Panc1 (cell line): ENCODE data around the gene ENTREP3. TPM values are rescaled to one million over a fixed set of nuclear protein-coding genes. Genes with fewer than 3 reads are reported as not detected.

Experiments
- ATAC-seq: fragments of 200-7000 bp; cut with Tn5 transposase; 2 replicates; pipeline ENCODE4 v1.9.1; 2020; ENCODE audit warnings: mild to moderate bottlenecking, moderate library complexity
- BruUV-seq: library from RNA; stranded (reverse); fragments of 400-500 nt; replicated peaks from 2 replicates; lab custom pipeline; 2021; lab: Mats Ljungman, UMichigan
- CTCF ChIA-PET: fragments of 300-600 bp; sonication (Branson Sonifier 250); formaldehyde crosslinking; loops from one replicate; lab custom pipeline; 2022; ENCODE audit warnings: antibody characterized with exemption; lab: Charles Lee
- POLR2A ChIA-PET: fragments of 300-600 bp; sonication (Branson Sonifier 250); formaldehyde crosslinking; loops from one replicate; lab custom pipeline; 2022; ENCODE audit warnings: antibody characterized with exemption; lab: Charles Lee
- DNase-seq: peaks from one replicate; pipeline ENCODE4 v3.0.0-alpha.2; 2010; ENCODE audit warnings: low read depth, low spot score
- H3K27ac ChIP-seq: 2 replicates; pipeline ENCODE4 v1.5.1; 2011; ENCODE audit warnings: mild to moderate bottlenecking, low read length, inconsistent platforms
- H3K27me3 ChIP-seq: fragments of 200-500 bp; sonication (Bioruptor generic); 2 replicates; pipeline ENCODE4 v1.6.0; 2014; ENCODE audit warnings: low read length, inconsistent platforms; ENCODE audit not compliant: control insufficient read depth, insufficient read depth
- H3K36me3 ChIP-seq: fragments of 200-500 bp; sonication (Bioruptor generic); 2 replicates; pipeline ENCODE4 v1.5.1; 2014; ENCODE audit warnings: inconsistent platforms, mild to moderate bottlenecking, low read length, moderate library complexity; ENCODE audit not compliant: control insufficient read depth, insufficient read depth
- H3K4me1 ChIP-seq: 2 replicates; pipeline ENCODE4 v1.5.1; 2011; ENCODE audit warnings: inconsistent platforms, mild to moderate bottlenecking, low read length, moderate library complexity; ENCODE audit not compliant: control insufficient read depth, insufficient read depth
- H3K4me3 ChIP-seq, 2 experiments: 2 replicates each; pipeline ENCODE4 v1.5.1; 2011 to 2012; ENCODE audit warnings: low read depth in 2 of 2, low read length in 2 of 2, mild to moderate bottlenecking in 2 of 2, inconsistent platforms in 1 of 2, moderate library complexity in 1 of 2
- H3K9me3 ChIP-seq: fragments of 200-500 bp; sonication (Bioruptor generic); 2 replicates; pipeline ENCODE4 v1.5.1; 2014; ENCODE audit warnings: low read depth, mild to moderate bottlenecking, inconsistent platforms, low read length, moderate library complexity; ENCODE audit not compliant: control insufficient read depth, insufficient read depth
- POLR2AphosphoS5 ChIP-seq: IDR thresholded peaks from 2 replicates; pipeline ENCODE4 v1.6.1; 2012; ENCODE audit warnings: mild to moderate bottlenecking, low read depth, low read length, moderate library complexity
- SIN3A ChIP-seq: IDR thresholded peaks from 2 replicates; pipeline ENCODE4 v1.6.1; 2012; ENCODE audit warnings: low read depth, mild to moderate bottlenecking, low read length, moderate library complexity, borderline replicate concordance; ENCODE audit not compliant: insufficient read depth
- TCF7L2 ChIP-seq: IDR thresholded peaks from 2 replicates; pipeline ENCODE4 v1.6.1; 2011; ENCODE audit warnings: mild to moderate bottlenecking, low read depth, low read length, inconsistent platforms
- in situ Hi-C: cut with HindIII; loops from 2 replicates; pipeline ENCODE4 v1.10.0; 2016; ENCODE audit warnings: low sequenced_read_pairs, low pct_unique_long_range_greater_than_20kb
- intact Hi-C: fragments of 100-400 bp; cut with micrococcal nuclease; formaldehyde crosslinking; loops from one replicate; pipeline ENCODE4 v1.10.0; 2022; ENCODE audit not compliant: unreplicated experiment
- total RNA-seq: library from RNA; stranded (reverse); gene quantifications from one replicate; pipeline ENCODE4 v1.2.1, GENCODE V29; 2021; ENCODE audit not compliant: unreplicated experiment
- TF ChIP-seq, protein P1 (sequence below), 2 experiments: IDR thresholded peaks; 2 replicates each; pipeline ENCODE4 v1.6.1; 2011 to 2012; ENCODE audit warnings: low read depth in 2 of 2, control low read depth in 1 of 2, low read length in 1 of 2, mild to moderate bottlenecking in 1 of 2, moderate library complexity in 1 of 2; ENCODE audit not compliant: insufficient read depth in 1 of 2
- TF ChIP-seq, protein P2 (sequence below): fragments of 450-650 bp; IDR thresholded peaks from 2 replicates; pipeline ENCODE4 v1.5.1; 2017; ENCODE audit warnings: mild to moderate bottlenecking

ENTREP3 gene
- total RNA-seq, 1 experiment from 2014 or later = 94.7 TPM

DNA sequence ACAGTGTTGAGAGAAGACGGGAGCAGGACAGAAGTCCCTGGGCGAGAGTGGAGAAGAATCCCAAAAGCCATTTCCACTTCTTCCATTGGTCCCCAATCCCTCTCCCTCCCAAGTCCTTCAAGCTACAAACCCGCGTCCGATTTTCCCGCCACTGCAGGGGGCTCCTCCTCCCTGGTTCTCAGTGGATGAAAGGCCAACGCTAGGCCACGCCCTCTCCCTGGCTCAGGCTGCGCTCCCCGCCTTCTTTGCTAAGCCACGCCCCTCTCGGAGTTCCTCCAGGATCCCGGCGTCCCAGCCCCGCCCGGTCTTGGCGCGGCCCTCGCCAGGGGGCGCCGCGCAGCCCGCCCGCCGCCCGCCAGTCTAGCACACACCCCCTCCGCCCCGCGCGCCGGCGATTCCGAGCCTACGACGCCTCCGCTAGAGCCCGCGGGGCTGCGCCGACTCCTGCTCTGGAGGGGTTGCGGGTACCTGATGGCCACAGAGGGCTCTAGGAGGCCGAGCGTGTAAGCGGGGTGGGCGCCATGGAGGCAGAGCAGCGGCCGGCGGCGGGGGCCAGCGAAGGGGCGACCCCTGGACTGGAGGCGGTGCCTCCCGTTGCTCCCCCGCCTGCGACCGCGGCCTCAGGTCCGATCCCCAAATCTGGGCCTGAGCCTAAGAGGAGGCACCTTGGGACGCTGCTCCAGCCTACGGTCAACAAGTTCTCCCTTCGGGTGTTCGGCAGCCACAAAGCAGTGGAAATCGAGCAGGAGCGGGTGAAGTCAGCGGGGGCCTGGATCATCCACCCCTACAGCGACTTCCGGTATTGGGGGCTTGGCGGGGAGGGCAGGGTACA is 22.0 kb upstream of the ENTREP3 start, which contains the start of gene HCN3:
HCN3 (plus strand) TSS at position 394 of the 832 bp plus-strand sequence; CDS start at position 522, 128 bp downstream.
- ChIA-PET POLR2A (interaction anchor here (0.5 kb wide), 1 partner anchor 305 kb away, joined by 4 read pairs; no protein-coding TSS in a partner anchor), CTCF (interaction anchor here (0.6 to 1.4 kb wide), 2 partner anchors 25 to 26 kb away, joined by 7 to 13 read pairs; no protein-coding TSS in a partner anchor)
- Histone ChIP-seq H3K9me3 (no peaks in the 10 kb centered on the region), H3K36me3 (no peaks in the 10 kb centered on the region; the same call in 1 of the 2 replicates), H3K27me3 (no peaks in the 10 kb centered on the region), H3K4me3 (peak within 1 kb of the TSS; percentile 70 to 80), H3K4me1 (peaks cover 16% of the 10 kb centered on the region), H3K27ac (peak within 1 kb of the TSS; percentile 56)
- BruUV-seq = no TSS peak
- 0 out of 2 replicates have a peak, but pooled peaks have one; percentile 21 for TF ChIP-seq SIN3A
- TF ChIP-seq, protein P1, sequence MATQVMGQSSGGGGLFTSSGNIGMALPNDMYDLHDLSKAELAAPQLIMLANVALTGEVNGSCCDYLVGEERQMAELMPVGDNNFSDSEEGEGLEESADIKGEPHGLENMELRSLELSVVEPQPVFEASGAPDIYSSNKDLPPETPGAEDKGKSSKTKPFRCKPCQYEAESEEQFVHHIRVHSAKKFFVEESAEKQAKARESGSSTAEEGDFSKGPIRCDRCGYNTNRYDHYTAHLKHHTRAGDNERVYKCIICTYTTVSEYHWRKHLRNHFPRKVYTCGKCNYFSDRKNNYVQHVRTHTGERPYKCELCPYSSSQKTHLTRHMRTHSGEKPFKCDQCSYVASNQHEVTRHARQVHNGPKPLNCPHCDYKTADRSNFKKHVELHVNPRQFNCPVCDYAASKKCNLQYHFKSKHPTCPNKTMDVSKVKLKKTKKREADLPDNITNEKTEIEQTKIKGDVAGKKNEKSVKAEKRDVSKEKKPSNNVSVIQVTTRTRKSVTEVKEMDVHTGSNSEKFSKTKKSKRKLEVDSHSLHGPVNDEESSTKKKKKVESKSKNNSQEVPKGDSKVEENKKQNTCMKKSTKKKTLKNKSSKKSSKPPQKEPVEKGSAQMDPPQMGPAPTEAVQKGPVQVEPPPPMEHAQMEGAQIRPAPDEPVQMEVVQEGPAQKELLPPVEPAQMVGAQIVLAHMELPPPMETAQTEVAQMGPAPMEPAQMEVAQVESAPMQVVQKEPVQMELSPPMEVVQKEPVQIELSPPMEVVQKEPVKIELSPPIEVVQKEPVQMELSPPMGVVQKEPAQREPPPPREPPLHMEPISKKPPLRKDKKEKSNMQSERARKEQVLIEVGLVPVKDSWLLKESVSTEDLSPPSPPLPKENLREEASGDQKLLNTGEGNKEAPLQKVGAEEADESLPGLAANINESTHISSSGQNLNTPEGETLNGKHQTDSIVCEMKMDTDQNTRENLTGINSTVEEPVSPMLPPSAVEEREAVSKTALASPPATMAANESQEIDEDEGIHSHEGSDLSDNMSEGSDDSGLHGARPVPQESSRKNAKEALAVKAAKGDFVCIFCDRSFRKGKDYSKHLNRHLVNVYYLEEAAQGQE (IDR thresholded peaks at IDR 0.05; ENCODE audit: insufficient read depth in 1 of 2, low read depth in 2 of 2, low read length in 1 of 2) = no peak
- no peak for TF ChIP-seq TCF7L2
- TF ChIP-seq, protein P2, sequence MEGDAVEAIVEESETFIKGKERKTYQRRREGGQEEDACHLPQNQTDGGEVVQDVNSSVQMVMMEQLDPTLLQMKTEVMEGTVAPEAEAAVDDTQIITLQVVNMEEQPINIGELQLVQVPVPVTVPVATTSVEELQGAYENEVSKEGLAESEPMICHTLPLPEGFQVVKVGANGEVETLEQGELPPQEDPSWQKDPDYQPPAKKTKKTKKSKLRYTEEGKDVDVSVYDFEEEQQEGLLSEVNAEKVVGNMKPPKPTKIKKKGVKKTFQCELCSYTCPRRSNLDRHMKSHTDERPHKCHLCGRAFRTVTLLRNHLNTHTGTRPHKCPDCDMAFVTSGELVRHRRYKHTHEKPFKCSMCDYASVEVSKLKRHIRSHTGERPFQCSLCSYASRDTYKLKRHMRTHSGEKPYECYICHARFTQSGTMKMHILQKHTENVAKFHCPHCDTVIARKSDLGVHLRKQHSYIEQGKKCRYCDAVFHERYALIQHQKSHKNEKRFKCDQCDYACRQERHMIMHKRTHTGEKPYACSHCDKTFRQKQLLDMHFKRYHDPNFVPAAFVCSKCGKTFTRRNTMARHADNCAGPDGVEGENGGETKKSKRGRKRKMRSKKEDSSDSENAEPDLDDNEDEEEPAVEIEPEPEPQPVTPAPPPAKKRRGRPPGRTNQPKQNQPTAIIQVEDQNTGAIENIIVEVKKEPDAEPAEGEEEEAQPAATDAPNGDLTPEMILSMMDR = peak; percentile 95
- TF ChIP-seq POLR2AphosphoS5 = no peak
- ATAC-seq = peak; percentile 82
- DNase-seq = peak; percentile 88
- in situ Hi-C loops = no loop called here
- intact Hi-C loops = loop anchor here (1.0 kb wide), 1 partner anchor 46 kb away; no protein-coding TSS in a partner anchor

DNA sequence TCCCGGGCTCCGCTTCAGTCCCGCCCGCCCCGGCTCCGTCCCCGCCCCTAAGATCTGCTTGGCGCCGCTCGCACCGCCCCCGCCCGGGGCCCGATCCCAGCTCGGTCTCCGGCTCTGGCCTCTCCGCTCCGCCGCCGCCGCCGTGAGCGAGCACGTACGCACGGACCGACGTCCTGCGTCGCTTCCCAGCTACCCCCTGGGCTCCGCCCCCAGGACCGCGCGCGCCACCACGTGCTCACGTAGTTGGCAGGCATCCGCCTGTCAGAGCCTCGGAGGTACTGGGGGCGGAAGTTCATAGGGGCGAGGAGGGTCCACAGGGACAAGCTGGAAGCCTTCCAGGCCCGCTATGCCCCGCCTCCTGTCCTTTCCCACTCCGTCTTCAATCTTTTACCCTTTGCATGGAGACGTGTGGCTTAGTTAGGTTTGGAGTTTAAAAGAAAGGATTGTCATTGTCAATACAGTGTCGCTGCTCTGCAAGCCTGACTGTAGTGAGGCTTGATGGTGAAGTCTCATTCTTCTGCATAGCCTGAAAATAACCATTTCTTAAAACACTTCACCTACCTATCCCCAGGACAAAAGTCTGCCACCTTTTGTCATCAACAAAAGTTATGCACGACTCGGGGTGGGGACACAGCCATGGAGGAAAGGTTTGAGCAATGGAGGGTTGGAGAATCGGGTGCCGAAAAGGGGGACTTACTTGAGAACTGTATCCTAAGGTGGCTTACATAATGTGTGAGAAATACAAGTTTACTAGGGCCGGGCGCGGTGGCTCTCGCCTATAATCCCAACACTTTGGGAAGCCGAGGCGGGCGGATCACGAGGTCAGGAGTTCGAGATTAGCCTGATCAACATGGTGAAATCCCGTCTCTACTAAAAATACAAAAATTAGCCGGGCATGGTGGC is 18.3 kb upstream of the ENTREP3 start, which contains the start of gene CLK2:
CLK2 (minus strand) TSS at position 162 of the 903 bp plus-strand sequence. CDS start 2,527 bp downstream, outside the sequence.
- H3K4me3 ChIP-seq = peak within 1 kb of the TSS; percentile 65 to 67
- no TSS peak for BruUV-seq
- no peaks in the 10 kb centered on the region for H3K9me3 ChIP-seq
- ATAC-seq (peak; percentile 93), DNase-seq (no peak)
- CTCF ChIA-PET = interaction anchor here (1.1 to 1.3 kb wide), 2 partner anchors 23 to 24 kb away, joined by 4 to 5 read pairs; no protein-coding TSS in a partner anchor
- POLR2A ChIA-PET = interaction anchor here (0.6 to 1.1 kb wide), 3 partner anchors 27 to 1045 kb away, joined by 4 to 11 read pairs (median 5); partner anchors contain the start of gene RUSC1
- H3K36me3 ChIP-seq = peaks cover 10% of the 10 kb centered on the region
- in situ Hi-C loops (no loop called here), intact Hi-C loops (no loop called here)
- H3K4me1 ChIP-seq = peaks cover 16% of the 10 kb centered on the region
- H3K27ac ChIP-seq = peak within 1 kb of the TSS; percentile 90
- H3K27me3 ChIP-seq = no peaks in the 10 kb centered on the region
- TF ChIP-seq SIN3A (no peak), TCF7L2 (no peak), POLR2AphosphoS5 (peak; percentile 82)
- TF ChIP-seq, protein P2 = no peak
- TF ChIP-seq, protein P1 (IDR thresholded peaks at IDR 0.05; ENCODE audit: insufficient read depth in 1 of 2, low read depth in 2 of 2, low read length in 1 of 2) = 0 out of 4 replicates have a peak, but pooled peaks of 1 of the 2 experiments have one; percentile 12
